GM19351 (cell line): ENCODE results near the gene ZNF860.

Source experiments
- ATAC-seq: cut with Tn5 transposase; IDR thresholded peaks from one replicate; pipeline ENCODE4 v1.9.1; 2021; ENCODE audit warnings: mild to moderate bottlenecking, moderate library complexity; ENCODE audit not compliant: unreplicated experiment

ZNF860 gene

GRCh38 chr3:31981206-31982181, at the start of gene ZNF860, which contains the start of gene OSBPL10:
ZNF860 (plus strand) TSS chr3:31981750; CDS start chr3:31989080, 7,330 bp downstream.
OSBPL10 (minus strand) TSS chr3:31981262; CDS start chr3:31981179, 83 bp downstream.
- ATAC-seq: peak; percentile 21

- ATAC-seq: no peak
Measured at GRCh38 chr3:31932990-31933389, 48.6 kb upstream of the ZNF860 start.

DNA sequence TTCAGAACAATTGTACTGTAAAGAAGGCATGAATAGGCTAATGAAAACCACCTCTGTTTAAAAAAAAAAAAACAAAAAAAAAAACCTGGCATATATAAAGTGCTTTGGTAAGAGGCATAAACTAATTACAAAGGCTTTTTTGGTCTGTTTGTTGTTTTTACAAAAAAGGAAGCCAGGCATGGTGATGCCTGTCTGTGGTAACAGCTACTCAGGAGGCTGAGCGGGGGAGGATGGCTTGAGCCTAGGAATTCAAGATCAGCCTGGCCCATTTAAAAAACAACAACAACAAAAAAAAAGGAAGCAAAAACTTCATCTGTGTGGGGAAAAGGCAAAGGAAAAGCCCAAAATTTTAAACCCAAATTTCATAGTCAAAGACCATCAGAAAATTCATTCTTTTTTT, 47.5 kb upstream of the ZNF860 start:
- ATAC-seq: no peak

DNA sequence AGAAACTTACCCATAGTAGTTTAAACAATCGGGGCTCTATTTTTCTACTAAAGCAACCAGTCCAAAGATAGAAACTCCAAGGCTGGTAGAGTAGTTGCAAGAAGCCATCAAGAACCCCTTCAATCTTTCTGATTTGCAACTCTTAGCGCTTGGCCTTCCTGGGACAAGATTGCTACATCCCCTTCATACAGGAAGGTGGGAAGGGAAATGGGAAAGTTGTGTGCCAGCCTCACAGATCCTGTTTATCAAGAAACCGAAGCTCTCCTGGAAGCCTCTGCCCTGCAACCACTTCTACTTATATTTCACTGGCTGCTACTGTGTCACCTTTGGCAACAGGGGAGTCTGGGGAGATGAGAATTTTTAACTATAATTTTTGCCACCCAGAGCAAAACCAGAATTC, 46.7 kb upstream of the ZNF860 start:
- ATAC-seq: no peak

DNA sequence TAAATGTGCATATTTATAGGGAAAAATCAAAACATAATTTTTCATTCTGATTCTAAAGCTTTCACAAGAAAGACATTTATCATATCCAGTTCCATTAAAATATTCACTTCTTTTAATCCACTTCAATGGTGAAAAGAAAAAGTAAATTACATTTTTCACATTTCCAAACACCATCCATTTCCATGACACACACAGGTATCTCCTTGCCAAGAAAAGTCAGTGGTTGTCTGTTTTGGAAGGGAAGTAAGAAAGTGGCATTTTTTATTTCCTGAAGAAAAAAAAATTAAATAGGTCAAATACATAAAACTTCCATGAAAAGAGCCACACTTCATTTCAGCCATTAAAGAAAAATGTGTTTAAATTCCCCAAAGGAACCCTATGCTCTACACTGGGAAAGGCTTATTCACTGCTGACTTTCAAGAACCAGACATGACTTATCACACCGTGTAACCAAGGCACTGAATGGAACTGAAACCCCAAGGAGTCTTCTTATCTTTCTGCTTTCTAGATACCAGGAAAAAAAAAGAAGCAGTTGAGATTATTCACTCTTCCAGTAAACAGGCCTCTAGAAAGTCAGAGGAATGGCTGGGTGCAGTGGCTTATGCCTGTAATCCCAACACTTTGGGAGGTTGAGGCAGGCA, 45.0 kb upstream of the ZNF860 start:
- ATAC-seq: no peak

GRCh38 chr3:31937225-31937624, 44.3 kb upstream of the ZNF860 start:
- no peak for ATAC-seq

GRCh38 chr3:31942446-31942845, 39.1 kb upstream of the ZNF860 start:
- no peak for ATAC-seq

GRCh38 chr3:31943041-31943440, 38.5 kb upstream of the ZNF860 start:
- ATAC-seq: no peak

DNA sequence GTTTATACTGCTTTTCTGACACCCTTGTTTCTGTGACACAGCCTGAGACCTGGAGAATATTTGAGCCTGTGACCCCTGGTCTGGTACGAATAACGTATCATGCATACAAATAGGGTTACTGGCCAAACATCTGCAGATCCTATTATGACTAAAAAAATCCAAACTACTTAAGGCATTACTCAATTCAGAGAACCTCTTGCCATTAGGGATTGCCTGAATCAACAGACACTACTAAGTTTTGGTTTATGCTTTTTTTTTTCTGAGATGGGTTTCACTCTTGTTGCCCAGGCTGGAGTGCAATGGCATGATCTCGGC, 35.9 kb upstream of the ZNF860 start:
- ATAC-seq: peak; percentile 32

GRCh38 chr3:31946484-31947081, 35.0 kb upstream of the ZNF860 start:
- peak; percentile 36 for ATAC-seq

- no peak for ATAC-seq
Measured at GRCh38 chr3:31947162-31947561, 34.4 kb upstream of the ZNF860 start.

- ATAC-seq: no peak
Measured at GRCh38 chr3:31947671-31948091, 33.9 kb upstream of the ZNF860 start.

DNA sequence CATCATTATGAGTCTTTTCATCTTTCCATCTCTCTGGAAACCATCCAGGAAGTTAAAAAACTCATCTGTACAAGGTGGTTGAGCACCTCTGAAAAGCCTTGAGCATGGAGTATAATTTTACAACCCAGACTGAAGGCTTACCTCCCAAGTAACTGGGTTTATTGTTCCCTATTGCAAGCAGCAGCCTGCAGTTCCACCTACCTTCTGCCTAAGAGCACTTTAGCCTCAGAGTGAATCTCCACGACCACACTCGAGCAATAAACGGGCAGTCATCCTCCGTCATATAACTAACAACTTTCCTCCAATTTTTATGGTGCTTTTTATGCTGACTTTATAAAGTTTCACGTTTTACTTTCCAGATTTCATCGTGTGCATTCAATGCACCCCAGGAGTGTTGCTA, 33.3 kb upstream of the ZNF860 start:
- ATAC-seq: no peak

- peak; percentile 81 for ATAC-seq
Measured at GRCh38 chr3:31952205-31952604, 29.3 kb upstream of the ZNF860 start.

GRCh38 chr3:31953091-31953490, 28.5 kb upstream of the ZNF860 start:
- no peak for ATAC-seq

GRCh38 chr3:31953636-31954035, 27.9 kb upstream of the ZNF860 start:
- no peak for ATAC-seq

GRCh38 chr3:31955581-31955980, 26.0 kb upstream of the ZNF860 start:
- ATAC-seq: no peak

DNA sequence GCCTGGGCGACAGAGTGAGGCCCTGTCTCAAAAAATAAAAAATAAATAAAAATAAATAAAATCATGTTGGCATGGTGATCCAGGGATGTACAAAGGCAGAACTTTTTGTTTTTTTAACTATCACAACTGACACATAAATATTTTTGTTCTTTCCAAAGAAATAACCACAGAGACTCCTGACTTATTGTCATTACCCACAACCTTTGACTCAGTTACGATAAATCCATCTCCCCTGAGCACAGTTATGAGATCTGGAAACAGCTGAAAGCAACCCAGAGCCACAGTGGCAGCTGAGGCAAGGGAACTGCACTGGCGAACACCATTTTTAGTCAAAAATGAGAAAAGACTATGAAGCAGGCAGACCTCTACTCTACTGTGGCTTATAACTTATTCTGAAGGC, 24.4 kb upstream of the ZNF860 start:
- ATAC-seq: no peak

GRCh38 chr3:31958701-31959152, 22.8 kb upstream of the ZNF860 start:
- ATAC-seq: no peak

GRCh38 chr3:31959251-31959650, 22.3 kb upstream of the ZNF860 start:
- ATAC-seq: no peak

- ATAC-seq: no peak
Measured at GRCh38 chr3:31959951-31960792, 21.4 kb upstream of the ZNF860 start.
